ENCODE measurements around the gene SMDT1. TPM values are rescaled to one million over a fixed set of nuclear protein-coding genes. Genes with fewer than 3 reads are reported as not detected.
A peak's percentile ranks its signal among the peaks of the same experiment; 100 is the strongest.
"Not testable (repeated sequence)": the region's sequence is repeated elsewhere in the genome, so short reads cannot be mapped to it uniquely, and the experiment has no call there.

SMDT1 gene
- total RNA-seq, 1 donor from 2014 or later = 153 TPM

- no peak for DNase-seq
- H3K4me3 ChIP-seq = no peak overlapping the region
- intact Hi-C loops (cut with micrococcal nuclease) = no loop called here
- H3K4me1 ChIP-seq = peaks cover 92% of the 10 kb centered on the region
- H3K9me3 ChIP-seq (replicated peaks) = no peaks in the 10 kb centered on the region
- TF ChIP-seq CTCF (IDR thresholded peaks at IDR 0.05; ENCODE audit: borderline replicate concordance) = no peak
- H3K27me3 ChIP-seq (ENCODE audit: low read depth) = no peaks in the 10 kb centered on the region
- peaks cover 64% of the 10 kb centered on the region for H3K36me3 ChIP-seq
- peak overlapping the region; percentile 63 for H3K27ac ChIP-seq (replicated peaks)
Observed at GRCh38 chr22:42084874-42085273, 5.4 kb downstream of the SMDT1 start.

- H3K4me3 ChIP-seq = peak overlapping the region; percentile 10
- H3K27ac ChIP-seq (replicated peaks) = peak overlapping the region; percentile 63
- no peak for TF ChIP-seq CTCF (IDR thresholded peaks at IDR 0.05; ENCODE audit: borderline replicate concordance)
- intact Hi-C loops (cut with micrococcal nuclease) = no loop called here
- no peaks in the 10 kb centered on the region for H3K9me3 ChIP-seq (replicated peaks)
- peaks cover 64% of the 10 kb centered on the region for H3K36me3 ChIP-seq
- H3K4me1 ChIP-seq = peaks cover 88% of the 10 kb centered on the region
- no peak for DNase-seq
- no peaks in the 10 kb centered on the region for H3K27me3 ChIP-seq (ENCODE audit: low read depth)
Observed at GRCh38 chr22:42086051-42086450, 6.6 kb downstream of the SMDT1 start.

GRCh38 chr22:42090596-42091454 is 11.3 kb downstream of the SMDT1 start, which contains the start of gene NDUFA6:
TSS of gene NDUFA6 (minus strand) at chr22:42090772. CDS start at chr22:42090744, 28 bp downstream.
- H3K4me1 ChIP-seq = peaks cover 56% of the 10 kb centered on the region
- H3K27ac ChIP-seq (replicated peaks) = peak within 1 kb of the TSS; percentile 98

GRCh38 chr22:42091455-42091782 is 11.9 kb downstream of the SMDT1 start:
- H3K9me3 ChIP-seq (replicated peaks) = no peaks in the 10 kb centered on the region
- TF ChIP-seq CTCF (IDR thresholded peaks at IDR 0.05; ENCODE audit: borderline replicate concordance) = no peak
- peak overlapping the region; percentile 98 for H3K27ac ChIP-seq (replicated peaks)
- H3K36me3 ChIP-seq = peaks cover 14% of the 10 kb centered on the region
- H3K4me3 ChIP-seq = peak overlapping the region; percentile 88
- no peaks in the 10 kb centered on the region for H3K27me3 ChIP-seq (ENCODE audit: low read depth)
- H3K4me1 ChIP-seq = peaks cover 50% of the 10 kb centered on the region
- DNase-seq = no peak
- intact Hi-C loops (cut with micrococcal nuclease) = loop anchor here (10.0 kb wide), 1 partner anchor 343 kb away; the partner anchor contains the start of gene NFAM1

More at GRCh38 chr22:42090596-42091454, 11.3 kb downstream of the SMDT1 start, which contains the start of gene NDUFA6:
- Histone ChIP-seq H3K4me3 (peak within 1 kb of the TSS; percentile 88), H3K36me3 (peaks cover 20% of the 10 kb centered on the region), H3K9me3 (replicated peaks) (no peaks in the 10 kb centered on the region), H3K27me3 (ENCODE audit: low read depth) (no peaks in the 10 kb centered on the region)
- TF ChIP-seq CTCF (IDR thresholded peaks at IDR 0.05; ENCODE audit: borderline replicate concordance) = peak; percentile 92
- intact Hi-C loops (cut with micrococcal nuclease) = loop anchor here (10.0 kb wide), 1 partner anchor 344 kb away; the partner anchor contains the start of gene NFAM1
- peak; percentile 98 for DNase-seq

GRCh38 chr22:42101199-42101598 is 21.7 kb downstream of the SMDT1 start:
- no peak for DNase-seq
- H3K4me1 ChIP-seq = no peaks in the 10 kb centered on the region
- TF ChIP-seq CTCF (IDR thresholded peaks at IDR 0.05; ENCODE audit: borderline replicate concordance) = no peak
- H3K36me3 ChIP-seq = peaks cover 57% of the 10 kb centered on the region
- intact Hi-C loops (cut with micrococcal nuclease) = no loop called here
- peaks cover 78% of the 10 kb centered on the region for H3K9me3 ChIP-seq (replicated peaks)
- no peak overlapping the region for H3K4me3 ChIP-seq
- H3K27me3 ChIP-seq (ENCODE audit: low read depth) = no peaks in the 10 kb centered on the region
- no peak overlapping the region for H3K27ac ChIP-seq (replicated peaks)

- intact Hi-C loops (cut with micrococcal nuclease); H3K4me1 ChIP-seq; H3K4me3 ChIP-seq; H3K27me3 ChIP-seq (ENCODE audit: low read depth); DNase-seq; H3K27ac ChIP-seq (replicated peaks): not testable (repeated sequence)
- Histone ChIP-seq H3K36me3 (peaks cover 34% of the 10 kb centered on the region), H3K9me3 (replicated peaks) (peaks cover 56% of the 10 kb centered on the region)
Observed at GRCh38 chr22:42104332-42104860, 24.9 kb downstream of the SMDT1 start.

Measured in left ventricle myocardium inferior (tissue), 1 donor.